GM19452 (cell line): Measurements from ENCODE around the gene TBXAS1.

Experiments
- ATAC-seq: cut with Tn5 transposase; IDR thresholded peaks from one replicate; pipeline ENCODE4 v1.9.1; 2021; ENCODE audit not compliant: unreplicated experiment

TBXAS1 gene

GRCh38 chr7:139995017-139995915, 166.2 kb downstream of the TBXAS1 start:
- no peak for ATAC-seq

- ATAC-seq = no peak
Measured at GRCh38 chr7:139998572-139998971, 169.5 kb downstream of the TBXAS1 start.

GRCh38 chr7:139999516-139999915, 170.5 kb downstream of the TBXAS1 start:
- ATAC-seq = no peak

GRCh38 chr7:140000666-140001268, 171.7 kb downstream of the TBXAS1 start:
- no peak for ATAC-seq

- no peak for ATAC-seq
Measured at GRCh38 chr7:140003913-140004382, 174.9 kb downstream of the TBXAS1 start.

- no peak for ATAC-seq
Measured at GRCh38 chr7:140004672-140005071, 175.6 kb downstream of the TBXAS1 start.

- no peak for ATAC-seq
Measured at GRCh38 chr7:140005341-140005740, 176.3 kb downstream of the TBXAS1 start.

- ATAC-seq = no peak
Measured at GRCh38 chr7:140005754-140006503, 176.9 kb downstream of the TBXAS1 start.

GRCh38 chr7:140006600-140006999, 177.5 kb downstream of the TBXAS1 start:
- ATAC-seq = no peak

- no peak for ATAC-seq
Measured at GRCh38 chr7:140007051-140007690, 178.1 kb downstream of the TBXAS1 start.

GRCh38 chr7:140008755-140009610, 179.9 kb downstream of the TBXAS1 start:
- ATAC-seq = no peak

GRCh38 chr7:140009735-140010134, 180.7 kb downstream of the TBXAS1 start:
- ATAC-seq = no peak

- no peak for ATAC-seq
Measured at GRCh38 chr7:140010194-140010895, 181.3 kb downstream of the TBXAS1 start.

- ATAC-seq = no peak
Measured at GRCh38 chr7:140013676-140014075, 184.6 kb downstream of the TBXAS1 start.

GRCh38 chr7:140014123-140014522, 185.1 kb downstream of the TBXAS1 start:
- ATAC-seq = no peak

GRCh38 chr7:140015471-140015970, 186.5 kb downstream of the TBXAS1 start:
- no peak for ATAC-seq

- ATAC-seq = no peak
Measured at GRCh38 chr7:140016540-140016939, 187.5 kb downstream of the TBXAS1 start.

GRCh38 chr7:140017034-140017433, 188.0 kb downstream of the TBXAS1 start:
- no peak for ATAC-seq

GRCh38 chr7:140017543-140017942, 188.5 kb downstream of the TBXAS1 start:
- no peak for ATAC-seq
